Effector memory CD8-positive, alpha-beta T cell (primary cell): ENCODE measurements around the gene CLCN5.
"Not testable (repeated sequence)": the region's sequence is repeated elsewhere in the genome, so short reads cannot be mapped to it uniquely, and the experiment has no call there.

Experiments used
- ATAC-seq: fragments of 150-1000 bp; cut with Tn5 transposase; replicated peaks from 2 replicates; pipeline ENCODE4 v1.10.0; 2021; ENCODE audit warnings: mild to moderate bottlenecking, moderate library complexity
- DNase-seq, 3 experiments: peaks; one replicate each; pipeline ENCODE4 v3.0.0; 2021
- H3K27ac Mint-ChIP-seq, 2 donors: one replicate each; pipeline ENCODE4 v1.8.0; 2022; ENCODE audit warnings: mild to moderate bottlenecking in 2 of 2, mixed read lengths in 2 of 2, moderate library complexity in 2 of 2
- H3K27me3 Mint-ChIP-seq, 2 donors: one replicate each; pipeline ENCODE4 v1.8.0; 2022; ENCODE audit warnings: mixed read lengths in 2 of 2
- H3K36me3 Mint-ChIP-seq: one replicate; pipeline ENCODE4 v1.8.0; 2022; ENCODE audit warnings: mild to moderate bottlenecking, moderate library complexity, mixed read lengths; ENCODE audit not compliant: insufficient read depth
- H3K4me1 Mint-ChIP-seq, 2 donors: one replicate each; pipeline ENCODE4 v1.8.0; 2022; ENCODE audit warnings: low read depth in 2 of 2, mixed read lengths in 2 of 2
- H3K4me3 Mint-ChIP-seq, 2 donors: one replicate each; pipeline ENCODE4 v1.8.0; 2022; ENCODE audit warnings: mild to moderate bottlenecking in 2 of 2, mixed read lengths in 2 of 2, moderate library complexity in 2 of 2
- H3K9me3 Mint-ChIP-seq, 2 donors: one replicate each; pipeline ENCODE4 v1.8.0; 2022; ENCODE audit warnings: mixed read lengths in 2 of 2

CLCN5 gene

GRCh38 chrX:49995107-49995731 is 72.8 kb downstream of the CLCN5 start:
- H3K27ac Mint-ChIP-seq: no peak overlapping the region
- H3K36me3 Mint-ChIP-seq: no peaks in the 10 kb centered on the region
- ATAC-seq (no peak), DNase-seq (no peak)
- no peak overlapping the region for H3K4me3 Mint-ChIP-seq
- H3K4me1 Mint-ChIP-seq: no peaks in the 10 kb centered on the region
- no peaks in the 10 kb centered on the region for H3K9me3 Mint-ChIP-seq
- no peaks in the 10 kb centered on the region for H3K27me3 Mint-ChIP-seq

- Mint-ChIP-seq H3K9me3 (no peaks in the 10 kb centered on the region), H3K27ac (no peak overlapping the region), H3K27me3 (no peaks in the 10 kb centered on the region), H3K4me1 (no peaks in the 10 kb centered on the region), H3K36me3 (no peaks in the 10 kb centered on the region), H3K4me3 (no peak overlapping the region)
- ATAC-seq: no peak
- no peak for DNase-seq
These were observed 73.5 kb downstream of the CLCN5 start for GRCh38 chrX:49995795-49996455.

GRCh38 chrX:49996474-49996873 is 74.1 kb downstream of the CLCN5 start:
- H3K4me3 Mint-ChIP-seq: no peak overlapping the region
- DNase-seq: no peak
- no peak overlapping the region for H3K27ac Mint-ChIP-seq
- H3K36me3 Mint-ChIP-seq: no peaks in the 10 kb centered on the region
- no peaks in the 10 kb centered on the region for H3K4me1 Mint-ChIP-seq
- no peaks in the 10 kb centered on the region for H3K9me3 Mint-ChIP-seq
- H3K27me3 Mint-ChIP-seq: no peaks in the 10 kb centered on the region
- no peak for ATAC-seq

- no peak overlapping the region for H3K27ac Mint-ChIP-seq
- no peak for DNase-seq
- no peaks in the 10 kb centered on the region for H3K9me3 Mint-ChIP-seq
- H3K4me1 Mint-ChIP-seq: no peaks in the 10 kb centered on the region
- H3K4me3 Mint-ChIP-seq: no peak overlapping the region
- ATAC-seq: no peak
- no peaks in the 10 kb centered on the region for H3K27me3 Mint-ChIP-seq
- H3K36me3 Mint-ChIP-seq: no peaks in the 10 kb centered on the region
These were observed 76.7 kb downstream of the CLCN5 start for GRCh38 chrX:49999087-49999486.

GRCh38 chrX:50000937-50001542 is 78.6 kb downstream of the CLCN5 start:
- Mint-ChIP-seq H3K36me3 (no peaks in the 10 kb centered on the region), H3K4me3 (no peak overlapping the region), H3K27ac (no peak overlapping the region), H3K27me3 (no peaks in the 10 kb centered on the region), H3K4me1 (no peaks in the 10 kb centered on the region), H3K9me3 (no peaks in the 10 kb centered on the region)
- no peak for ATAC-seq
- DNase-seq: no peak

GRCh38 chrX:50002067-50002714 is 79.8 kb downstream of the CLCN5 start:
- Mint-ChIP-seq H3K4me1 (no peaks in the 10 kb centered on the region), H3K27ac (peak overlapping the region in 1 of 2 donors; percentile 49), H3K4me3 (no peak overlapping the region), H3K9me3 (no peaks in the 10 kb centered on the region), H3K27me3 (no peaks in the 10 kb centered on the region), H3K36me3 (no peaks in the 10 kb centered on the region)
- DNase-seq (no peak), ATAC-seq (no peak)

- DNase-seq (no peak), ATAC-seq (no peak)
- no peaks in the 10 kb centered on the region for H3K9me3 Mint-ChIP-seq
- H3K27me3 Mint-ChIP-seq: no peaks in the 10 kb centered on the region
- H3K27ac Mint-ChIP-seq: no peak overlapping the region
- H3K36me3 Mint-ChIP-seq: no peaks in the 10 kb centered on the region
- H3K4me3 Mint-ChIP-seq: no peak overlapping the region
- H3K4me1 Mint-ChIP-seq: no peaks in the 10 kb centered on the region
These were observed 81.1 kb downstream of the CLCN5 start for GRCh38 chrX:50003467-50003866.

GRCh38 chrX:50003927-50004326 is 81.5 kb downstream of the CLCN5 start:
- Mint-ChIP-seq H3K36me3 (no peaks in the 10 kb centered on the region), H3K4me3 (no peak overlapping the region), H3K9me3 (no peaks in the 10 kb centered on the region), H3K27me3 (no peaks in the 10 kb centered on the region), H3K4me1 (no peaks in the 10 kb centered on the region), H3K27ac (no peak overlapping the region)
- DNase-seq: no peak
- ATAC-seq: no peak

- not testable (repeated sequence) for ATAC-seq, DNase-seq, H3K27me3 Mint-ChIP-seq, H3K36me3 Mint-ChIP-seq, H3K4me1 Mint-ChIP-seq, H3K4me3 Mint-ChIP-seq
- peak overlapping the region in 1 of 2 donors; percentile 13 for H3K27ac Mint-ChIP-seq
- H3K9me3 Mint-ChIP-seq: peaks cover 4 to 16% of the 10 kb centered on the region in 2 donors
These were observed 103.2 kb downstream of the CLCN5 start for GRCh38 chrX:50025591-50025990.

GRCh38 chrX:50035126-50035525 is 112.7 kb downstream of the CLCN5 start:
- Mint-ChIP-seq H3K4me1 (no peaks in the 10 kb centered on the region), H3K27ac (no peak overlapping the region), H3K27me3 (no peaks in the 10 kb centered on the region), H3K9me3 (peaks cover 0 to 7% of the 10 kb centered on the region in 2 donors), H3K36me3 (no peaks in the 10 kb centered on the region), H3K4me3 (no peak overlapping the region)
- DNase-seq (no peak), ATAC-seq (no peak)

GRCh38 chrX:50036426-50036825 is 114.0 kb downstream of the CLCN5 start:
- Mint-ChIP-seq H3K36me3 (no peaks in the 10 kb centered on the region), H3K4me3 (no peak overlapping the region), H3K27ac (no peak overlapping the region), H3K4me1 (no peaks in the 10 kb centered on the region), H3K27me3 (no peaks in the 10 kb centered on the region), H3K9me3 (peaks cover 0 to 7% of the 10 kb centered on the region in 2 donors)
- DNase-seq: no peak
- ATAC-seq: no peak

- no peaks in the 10 kb centered on the region for H3K4me1 Mint-ChIP-seq
- H3K36me3 Mint-ChIP-seq: no peaks in the 10 kb centered on the region
- H3K9me3 Mint-ChIP-seq: no peaks in the 10 kb centered on the region
- no peak overlapping the region for H3K4me3 Mint-ChIP-seq
- no peak overlapping the region for H3K27ac Mint-ChIP-seq
- DNase-seq: no peak
- no peaks in the 10 kb centered on the region for H3K27me3 Mint-ChIP-seq
- no peak for ATAC-seq
These were observed 123.4 kb downstream of the CLCN5 start for GRCh38 chrX:50045823-50046222.

- H3K4me1 Mint-ChIP-seq: no peaks in the 10 kb centered on the region
- H3K9me3 Mint-ChIP-seq: no peaks in the 10 kb centered on the region
- H3K36me3 Mint-ChIP-seq: no peaks in the 10 kb centered on the region
- DNase-seq (no peak), ATAC-seq (no peak)
- H3K27ac Mint-ChIP-seq: no peak overlapping the region
- no peaks in the 10 kb centered on the region for H3K27me3 Mint-ChIP-seq
- H3K4me3 Mint-ChIP-seq: no peak overlapping the region
These were observed 126.8 kb downstream of the CLCN5 start for GRCh38 chrX:50049228-50049627.

- Mint-ChIP-seq H3K4me1 (no peaks in the 10 kb centered on the region), H3K27ac (no peak overlapping the region), H3K4me3 (no peak overlapping the region), H3K9me3 (no peaks in the 10 kb centered on the region), H3K36me3 (no peaks in the 10 kb centered on the region), H3K27me3 (no peaks in the 10 kb centered on the region)
- ATAC-seq (no peak), DNase-seq (no peak)
These were observed 131.8 kb downstream of the CLCN5 start for GRCh38 chrX:50054147-50054546.
